Measurements from ENCODE around the gene TGFBR1.

TGFBR1 gene

DNA sequence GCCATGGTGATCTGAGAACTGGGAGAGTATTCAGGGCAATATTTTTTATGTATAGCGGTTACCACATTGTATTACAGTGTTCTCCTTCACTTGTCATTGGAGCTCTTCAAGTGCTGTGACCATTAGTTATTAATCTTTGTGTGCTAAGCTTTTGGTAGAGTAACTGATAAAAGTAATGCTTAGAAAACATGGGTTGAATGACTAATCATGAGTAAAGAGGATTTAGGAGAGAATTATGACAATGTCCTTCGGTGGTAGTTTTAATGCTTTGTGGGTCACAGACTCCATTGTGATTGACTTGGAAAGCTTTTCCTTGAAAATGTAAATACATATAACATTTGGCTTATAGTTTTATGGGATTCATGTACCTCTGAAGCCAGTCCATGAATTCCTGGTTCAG is 21.4 kb downstream of the TGFBR1 start:
- H3K27ac ChIP-seq (ENCODE audit: low read depth, low read length) = no peak overlapping the region
- no peaks in the 10 kb centered on the region for H3K36me3 ChIP-seq (ENCODE audit: insufficient read depth, low read length)
- H3K9me3 ChIP-seq (ENCODE audit: low read length) = no peaks in the 10 kb centered on the region
- no peak overlapping the region for H3K9ac ChIP-seq (ENCODE audit: low read length)
- no peak overlapping the region for H3K4me3 ChIP-seq (ENCODE audit: low read depth in 1 of 2, low read length in 2 of 2)
- no peaks in the 10 kb centered on the region for H3K27me3 ChIP-seq (ENCODE audit: control insufficient read depth in 1 of 2, insufficient read depth in 2 of 2, low read length in 2 of 2)
- H3K4me1 ChIP-seq (ENCODE audit: insufficient read depth, low read length) = peaks cover 27% of the 10 kb centered on the region

DNA sequence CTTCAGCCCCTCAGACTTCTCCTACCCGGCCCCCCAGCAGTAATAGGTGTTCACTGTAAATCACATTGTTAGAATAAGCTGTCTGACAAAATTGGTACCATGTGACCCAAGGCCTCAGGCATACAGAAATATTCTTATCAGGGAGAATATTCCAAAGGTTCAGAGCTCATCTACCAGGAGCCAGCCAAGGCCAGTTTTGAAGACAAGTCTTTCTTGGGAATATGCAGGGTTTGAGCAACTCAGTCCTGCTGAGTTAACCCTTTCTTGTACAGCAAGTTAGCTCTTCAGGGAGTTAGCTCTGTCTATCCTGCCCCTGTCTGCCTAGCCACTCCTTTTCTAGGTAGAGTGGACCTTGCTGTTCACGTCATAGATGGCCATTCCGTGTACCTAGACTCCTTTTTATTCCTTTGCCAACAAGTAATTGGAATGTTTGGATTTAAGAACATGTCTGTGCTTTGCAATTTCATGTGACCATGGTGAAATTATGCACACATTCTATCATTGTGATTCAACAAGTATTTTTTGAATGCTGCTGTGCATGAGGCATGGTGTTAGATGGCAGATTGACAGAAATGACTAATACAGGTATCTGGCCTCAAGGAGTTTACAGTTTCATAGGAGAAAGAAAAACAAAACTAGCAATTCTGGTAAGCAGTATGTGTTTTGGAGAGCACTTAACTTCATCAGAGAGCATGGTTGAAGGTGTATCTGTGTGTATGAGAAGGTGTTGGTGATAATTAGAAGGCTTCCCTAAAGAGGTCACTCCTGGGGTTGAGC is 22.6 kb downstream of the TGFBR1 start:
- H3K4me1 ChIP-seq (ENCODE audit: insufficient read depth, low read length) = peaks cover 20% of the 10 kb centered on the region
- no peaks in the 10 kb centered on the region for H3K9me3 ChIP-seq (ENCODE audit: low read length)
- no peaks in the 10 kb centered on the region for H3K27me3 ChIP-seq (ENCODE audit: control insufficient read depth in 1 of 2, insufficient read depth in 2 of 2, low read length in 2 of 2)
- H3K36me3 ChIP-seq (ENCODE audit: insufficient read depth, low read length) = peaks cover 5% of the 10 kb centered on the region
- no peak overlapping the region for H3K27ac ChIP-seq (ENCODE audit: low read depth, low read length)
- H3K4me3 ChIP-seq (ENCODE audit: low read depth in 1 of 2, low read length in 2 of 2) = no peak overlapping the region
- no peak overlapping the region for H3K9ac ChIP-seq (ENCODE audit: low read length)

DNA sequence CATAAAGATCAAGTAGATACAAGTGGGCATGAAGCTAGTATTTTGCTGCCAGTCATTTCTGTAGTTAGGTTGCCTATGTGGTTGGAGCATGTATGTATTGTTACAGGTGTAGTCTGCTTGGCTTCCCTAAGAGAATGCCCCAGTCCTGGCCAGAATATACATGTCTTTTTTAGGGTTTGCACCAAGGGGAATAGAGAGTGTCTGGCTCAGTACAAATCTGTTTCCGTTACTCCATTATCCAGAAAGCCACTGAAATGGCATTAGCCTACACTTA is 23.2 kb downstream of the TGFBR1 start:
- no peaks in the 10 kb centered on the region for H3K27me3 ChIP-seq (ENCODE audit: control insufficient read depth in 1 of 2, insufficient read depth in 2 of 2, low read length in 2 of 2)
- H3K4me3 ChIP-seq (ENCODE audit: low read depth in 1 of 2, low read length in 2 of 2) = no peak overlapping the region
- no peaks in the 10 kb centered on the region for H3K9me3 ChIP-seq (ENCODE audit: low read length)
- no peak overlapping the region for H3K27ac ChIP-seq (ENCODE audit: low read depth, low read length)
- no peak overlapping the region for H3K9ac ChIP-seq (ENCODE audit: low read length)
- peaks cover 8% of the 10 kb centered on the region for H3K36me3 ChIP-seq (ENCODE audit: insufficient read depth, low read length)
- peaks cover 20% of the 10 kb centered on the region for H3K4me1 ChIP-seq (ENCODE audit: insufficient read depth, low read length)

DNA sequence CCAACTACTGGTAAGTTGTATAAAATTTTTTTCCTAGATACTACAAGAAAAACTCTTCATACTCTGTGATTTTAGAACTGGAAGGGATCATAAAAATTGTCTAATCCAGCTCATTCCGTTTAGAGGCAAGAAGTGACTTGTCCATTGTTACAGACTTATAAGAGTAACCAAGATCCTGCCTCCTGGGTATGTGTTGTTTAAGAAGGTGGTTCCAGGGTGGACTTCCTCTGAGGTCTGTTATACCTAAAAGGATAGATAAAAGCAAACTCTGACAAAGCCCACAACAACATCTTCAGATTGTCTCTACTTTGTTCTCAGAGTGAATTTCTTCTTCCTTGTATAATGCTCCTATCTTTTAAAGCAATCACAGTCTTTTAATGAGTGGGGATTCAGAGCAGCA is 24.2 kb downstream of the TGFBR1 start:
- Histone ChIP-seq H3K4me3 (ENCODE audit: low read depth in 1 of 2, low read length in 2 of 2) (no peak overlapping the region), H3K27ac (ENCODE audit: low read depth, low read length) (no peak overlapping the region), H3K36me3 (ENCODE audit: insufficient read depth, low read length) (peaks cover 8% of the 10 kb centered on the region), H3K9me3 (ENCODE audit: low read length) (no peaks in the 10 kb centered on the region), H3K4me1 (ENCODE audit: insufficient read depth, low read length) (peaks cover 21% of the 10 kb centered on the region), H3K9ac (ENCODE audit: low read length) (no peak overlapping the region), H3K27me3 (ENCODE audit: control insufficient read depth in 1 of 2, insufficient read depth in 2 of 2, low read length in 2 of 2) (no peaks in the 10 kb centered on the region)

DNA sequence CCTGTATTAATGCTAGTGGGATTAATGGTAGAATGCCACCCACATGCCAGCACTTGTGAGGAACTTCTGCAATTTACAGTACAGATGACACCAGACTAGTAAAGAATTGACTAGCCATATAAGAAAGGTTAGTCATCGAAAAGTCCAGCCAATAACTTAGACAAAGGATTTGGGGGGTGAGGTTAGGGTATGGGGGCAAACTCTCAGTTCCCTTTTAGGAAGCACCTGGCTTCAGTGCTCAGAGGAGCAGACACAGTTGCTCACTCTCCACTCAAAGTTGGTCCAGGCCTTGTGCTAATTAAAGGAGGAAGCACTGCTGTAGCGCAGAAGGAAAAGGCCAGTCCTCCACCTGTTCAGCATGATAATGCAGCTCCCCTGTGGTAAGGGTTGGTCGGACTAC is 25.2 kb downstream of the TGFBR1 start:
- Histone ChIP-seq H3K9ac (ENCODE audit: low read length) (no peak overlapping the region), H3K9me3 (ENCODE audit: low read length) (no peaks in the 10 kb centered on the region), H3K36me3 (ENCODE audit: insufficient read depth, low read length) (peaks cover 8% of the 10 kb centered on the region), H3K4me3 (ENCODE audit: low read depth in 1 of 2, low read length in 2 of 2) (no peak overlapping the region), H3K4me1 (ENCODE audit: insufficient read depth, low read length) (peaks cover 29% of the 10 kb centered on the region), H3K27me3 (ENCODE audit: control insufficient read depth in 1 of 2, insufficient read depth in 2 of 2, low read length in 2 of 2) (no peaks in the 10 kb centered on the region), H3K27ac (ENCODE audit: low read depth, low read length) (no peak overlapping the region)

DNA sequence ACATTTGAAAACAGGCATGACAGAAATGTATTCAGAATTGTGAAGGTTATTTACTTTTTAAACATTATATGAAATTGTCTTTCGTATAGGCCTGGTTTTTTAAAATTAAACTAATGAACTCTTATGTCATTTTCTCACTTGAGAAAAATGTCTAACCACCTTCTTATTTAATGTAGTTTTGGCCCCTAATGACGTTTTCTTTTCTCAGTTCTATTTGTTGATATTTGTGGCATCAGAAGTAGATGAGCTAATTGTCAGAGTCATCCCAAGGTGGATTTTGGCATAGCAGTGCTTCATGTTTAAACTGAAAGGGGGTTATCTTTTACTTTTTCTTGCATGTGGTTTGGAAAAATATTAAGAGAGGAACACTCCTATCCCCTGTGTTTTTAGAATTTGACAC is 28.2 kb downstream of the TGFBR1 start:
- no peak overlapping the region for H3K27ac ChIP-seq (ENCODE audit: low read depth, low read length)
- no peaks in the 10 kb centered on the region for H3K27me3 ChIP-seq (ENCODE audit: control insufficient read depth in 1 of 2, insufficient read depth in 2 of 2, low read length in 2 of 2)
- H3K4me1 ChIP-seq (ENCODE audit: insufficient read depth, low read length) = peaks cover 23% of the 10 kb centered on the region
- no peak overlapping the region for H3K4me3 ChIP-seq (ENCODE audit: low read depth in 1 of 2, low read length in 2 of 2)
- H3K9me3 ChIP-seq (ENCODE audit: low read length) = no peaks in the 10 kb centered on the region
- H3K36me3 ChIP-seq (ENCODE audit: insufficient read depth, low read length) = peaks cover 8% of the 10 kb centered on the region
- H3K9ac ChIP-seq (ENCODE audit: low read length) = no peak overlapping the region

DNA sequence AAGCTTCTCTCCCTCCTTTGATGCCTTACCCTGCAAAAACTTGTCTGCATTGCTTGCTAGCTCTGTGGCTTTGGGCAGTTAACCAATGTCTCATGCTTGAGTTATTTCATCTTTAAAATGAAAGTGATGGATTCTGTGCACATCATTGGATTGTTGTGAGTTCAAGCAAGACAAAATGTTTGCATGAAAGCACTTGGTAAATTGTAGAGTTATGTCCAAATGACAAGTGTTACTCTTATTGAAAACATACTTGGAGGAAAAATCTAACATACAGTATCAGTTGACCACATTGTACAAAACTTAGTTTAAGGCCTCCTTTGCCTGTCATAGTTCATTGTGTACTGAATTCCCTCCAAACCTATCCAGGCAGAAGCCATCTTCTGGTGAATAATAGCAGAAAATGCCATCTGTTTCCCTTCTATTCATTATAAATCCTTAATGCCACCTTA is 30.0 kb downstream of the TGFBR1 start:
- H3K9ac ChIP-seq (ENCODE audit: low read length) = no peak overlapping the region
- H3K9me3 ChIP-seq (ENCODE audit: low read length) = no peaks in the 10 kb centered on the region
- H3K36me3 ChIP-seq (ENCODE audit: insufficient read depth, low read length) = peaks cover 8% of the 10 kb centered on the region
- peaks cover 14% of the 10 kb centered on the region for H3K4me1 ChIP-seq (ENCODE audit: insufficient read depth, low read length)
- no peak overlapping the region for H3K27ac ChIP-seq (ENCODE audit: low read depth, low read length)
- no peaks in the 10 kb centered on the region for H3K27me3 ChIP-seq (ENCODE audit: control insufficient read depth in 1 of 2, insufficient read depth in 2 of 2, low read length in 2 of 2)
- H3K4me3 ChIP-seq (ENCODE audit: low read depth in 1 of 2, low read length in 2 of 2) = no peak overlapping the region

DNA sequence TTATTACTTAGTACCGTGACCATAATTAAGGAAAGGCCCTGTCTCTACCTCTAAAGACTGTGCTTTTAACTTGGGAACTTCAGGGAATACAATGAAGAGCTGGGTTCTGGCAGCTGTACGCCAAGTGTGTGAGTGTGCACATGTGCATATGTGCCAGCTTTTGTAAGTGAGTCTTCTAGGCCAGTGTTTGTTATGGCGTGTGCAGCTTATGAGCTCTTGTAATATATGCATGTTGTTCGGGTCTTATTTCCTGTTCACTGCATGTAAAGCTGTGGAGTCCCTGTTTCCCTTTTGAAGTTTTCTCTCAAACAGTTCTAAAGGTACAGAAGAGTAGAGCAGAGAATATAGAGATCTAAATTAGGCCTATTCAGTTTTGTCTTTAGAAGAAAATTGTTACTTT is 30.5 kb downstream of the TGFBR1 start:
- Histone ChIP-seq H3K4me1 (ENCODE audit: insufficient read depth, low read length) (peaks cover 19% of the 10 kb centered on the region), H3K27me3 (ENCODE audit: control insufficient read depth in 1 of 2, insufficient read depth in 2 of 2, low read length in 2 of 2) (no peaks in the 10 kb centered on the region), H3K27ac (ENCODE audit: low read depth, low read length) (no peak overlapping the region), H3K9ac (ENCODE audit: low read length) (no peak overlapping the region), H3K36me3 (ENCODE audit: insufficient read depth, low read length) (peaks cover 8% of the 10 kb centered on the region), H3K9me3 (ENCODE audit: low read length) (no peaks in the 10 kb centered on the region), H3K4me3 (ENCODE audit: low read depth in 1 of 2, low read length in 2 of 2) (no peak overlapping the region)

DNA sequence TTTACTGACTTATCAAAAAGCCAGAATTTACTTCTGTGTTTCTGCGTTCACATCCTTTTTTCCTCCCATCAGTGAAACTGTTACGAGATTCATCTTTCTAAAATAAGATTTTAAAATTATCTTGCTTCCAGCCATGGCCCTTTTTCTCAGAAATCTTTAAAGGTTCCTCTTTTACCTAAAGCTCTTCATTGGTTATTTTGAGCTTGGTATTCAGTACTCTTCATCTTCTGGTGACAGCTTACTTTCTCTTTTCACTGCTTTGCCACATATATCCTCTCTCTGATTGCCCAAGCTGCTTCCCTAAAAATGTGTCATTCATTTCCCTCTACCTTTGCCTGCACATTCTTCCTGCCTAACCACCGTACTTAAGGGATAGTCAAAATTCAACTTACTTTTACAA is 32.3 kb downstream of the TGFBR1 start:
- H3K9me3 ChIP-seq (ENCODE audit: low read length) = no peaks in the 10 kb centered on the region
- no peak overlapping the region for H3K9ac ChIP-seq (ENCODE audit: low read length)
- H3K27me3 ChIP-seq (ENCODE audit: control insufficient read depth in 1 of 2, insufficient read depth in 2 of 2, low read length in 2 of 2) = no peaks in the 10 kb centered on the region
- H3K4me3 ChIP-seq (ENCODE audit: low read depth in 1 of 2, low read length in 2 of 2) = no peak overlapping the region
- no peak overlapping the region for H3K27ac ChIP-seq (ENCODE audit: low read depth, low read length)
- H3K36me3 ChIP-seq (ENCODE audit: insufficient read depth, low read length) = peaks cover 6% of the 10 kb centered on the region
- peaks cover 30% of the 10 kb centered on the region for H3K4me1 ChIP-seq (ENCODE audit: insufficient read depth, low read length)

DNA sequence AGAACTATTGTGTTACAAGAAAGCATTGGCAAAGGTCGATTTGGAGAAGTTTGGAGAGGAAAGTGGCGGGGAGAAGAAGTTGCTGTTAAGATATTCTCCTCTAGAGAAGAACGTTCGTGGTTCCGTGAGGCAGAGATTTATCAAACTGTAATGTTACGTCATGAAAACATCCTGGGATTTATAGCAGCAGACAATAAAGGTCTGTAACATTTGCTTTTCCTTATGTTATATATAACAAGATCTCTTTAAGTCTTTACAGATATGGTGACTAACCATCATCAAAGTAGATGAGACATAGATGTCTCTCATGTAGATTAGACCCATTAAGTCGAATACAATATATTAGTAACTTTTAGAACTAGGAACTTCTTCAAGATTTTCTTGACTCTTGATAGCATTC is 33.0 kb downstream of the TGFBR1 start:
- Histone ChIP-seq H3K9ac (ENCODE audit: low read length) (no peak overlapping the region), H3K9me3 (ENCODE audit: low read length) (no peaks in the 10 kb centered on the region), H3K4me3 (ENCODE audit: low read depth in 1 of 2, low read length in 2 of 2) (no peak overlapping the region), H3K36me3 (ENCODE audit: insufficient read depth, low read length) (peaks cover 6% of the 10 kb centered on the region), H3K27ac (ENCODE audit: low read depth, low read length) (no peak overlapping the region), H3K4me1 (ENCODE audit: insufficient read depth, low read length) (peaks cover 30% of the 10 kb centered on the region), H3K27me3 (ENCODE audit: control insufficient read depth in 1 of 2, insufficient read depth in 2 of 2, low read length in 2 of 2) (no peaks in the 10 kb centered on the region)

DNA sequence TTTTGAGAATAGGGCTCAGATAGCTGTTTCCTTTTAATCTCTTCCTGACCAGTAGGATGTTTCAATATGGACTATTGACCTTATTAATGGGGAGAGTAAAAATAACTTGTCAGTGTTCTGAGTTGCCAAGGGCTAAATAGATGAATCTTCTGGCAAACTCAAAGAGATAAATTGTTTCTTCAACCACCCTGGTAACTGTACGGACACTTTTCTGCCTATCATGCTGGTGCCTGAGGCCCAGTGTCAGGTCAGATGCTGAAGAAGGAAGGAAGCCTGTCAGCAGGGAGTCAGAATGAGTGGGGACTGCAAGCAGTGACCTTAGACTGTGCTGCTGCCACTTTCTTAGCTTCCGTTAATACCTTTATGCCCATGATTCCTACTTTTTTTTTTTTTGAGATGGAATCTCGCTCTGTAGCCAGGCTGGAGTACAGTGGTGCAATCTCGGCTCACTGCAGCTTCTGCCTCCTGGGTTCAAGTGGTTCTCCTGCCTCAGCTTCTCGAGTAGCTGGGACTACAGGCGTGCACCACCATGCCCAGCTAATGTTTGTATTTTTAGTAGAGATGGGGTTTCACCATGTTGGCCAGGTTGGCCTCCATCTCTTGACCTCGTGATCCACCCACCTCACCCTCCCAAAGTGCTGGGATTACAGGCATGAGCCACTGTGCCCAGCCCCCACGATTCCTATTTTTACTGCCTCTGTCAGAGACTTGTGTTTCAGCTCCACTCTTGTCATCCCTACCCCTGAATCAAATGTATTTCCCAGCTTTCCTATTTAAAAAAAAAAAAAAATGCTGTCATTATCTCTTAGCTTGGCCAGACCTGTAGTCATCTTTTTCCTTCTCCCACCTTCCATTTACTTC is 33.7 kb downstream of the TGFBR1 start:
- H3K9me3 ChIP-seq (ENCODE audit: low read length) = no peaks in the 10 kb centered on the region
- peaks cover 30% of the 10 kb centered on the region for H3K4me1 ChIP-seq (ENCODE audit: insufficient read depth, low read length)
- H3K9ac ChIP-seq (ENCODE audit: low read length) = no peak overlapping the region
- H3K36me3 ChIP-seq (ENCODE audit: insufficient read depth, low read length) = peaks cover 13% of the 10 kb centered on the region
- H3K27ac ChIP-seq (ENCODE audit: low read depth, low read length) = no peak overlapping the region
- no peaks in the 10 kb centered on the region for H3K27me3 ChIP-seq (ENCODE audit: control insufficient read depth in 1 of 2, insufficient read depth in 2 of 2, low read length in 2 of 2)
- no peak overlapping the region for H3K4me3 ChIP-seq (ENCODE audit: low read depth in 1 of 2, low read length in 2 of 2)

DNA sequence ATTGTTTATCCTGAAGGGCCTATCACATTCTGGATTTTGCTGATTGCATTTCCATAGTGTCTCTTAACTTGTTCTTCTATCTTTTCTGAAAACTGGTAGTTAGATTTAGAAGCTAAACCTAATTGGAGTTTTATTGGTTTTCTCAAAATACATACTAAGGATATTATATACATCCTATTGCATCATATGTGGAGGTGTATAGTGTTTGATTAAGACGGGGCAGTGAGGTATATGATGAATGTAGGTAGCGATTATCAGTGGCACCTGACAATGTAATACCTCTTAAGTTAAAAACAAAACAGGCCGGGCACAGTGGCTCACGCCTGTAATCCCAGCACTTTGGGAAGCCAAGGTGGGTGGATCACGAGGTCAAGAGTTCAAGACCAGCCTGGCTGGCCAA is 35.0 kb downstream of the TGFBR1 start:
- H3K9ac ChIP-seq (ENCODE audit: low read length) = no peak overlapping the region

More for the DNA sequence above, 35.0 kb downstream of the TGFBR1 start:
- Histone ChIP-seq H3K9me3 (ENCODE audit: low read length) (no peaks in the 10 kb centered on the region), H3K4me3 (ENCODE audit: low read depth in 1 of 2, low read length in 2 of 2) (no peak overlapping the region), H3K36me3 (ENCODE audit: insufficient read depth, low read length) (peaks cover 18% of the 10 kb centered on the region), H3K27me3 (ENCODE audit: control insufficient read depth in 1 of 2, insufficient read depth in 2 of 2, low read length in 2 of 2) (no peaks in the 10 kb centered on the region), H3K27ac (ENCODE audit: low read depth, low read length) (no peak overlapping the region), H3K4me1 (ENCODE audit: insufficient read depth, low read length) (peaks cover 22% of the 10 kb centered on the region)

Measured in muscle layer of colon (tissue), 2 donors.